Bladder microvascular endothelial cell (primary cell): ENCODE measurements around the gene PERM1. TPM values are rescaled to one million over a fixed set of nuclear protein-coding genes. Genes with fewer than 3 reads are reported as not detected.

Experiments
- total RNA-seq: library from RNA; depleted of rRNA; stranded (reverse); fragments of >200 nt; gene quantifications from 2 replicates; pipeline ENCODE4 v1.2.3, GENCODE V29; 2014

Gene PERM1, protein sequence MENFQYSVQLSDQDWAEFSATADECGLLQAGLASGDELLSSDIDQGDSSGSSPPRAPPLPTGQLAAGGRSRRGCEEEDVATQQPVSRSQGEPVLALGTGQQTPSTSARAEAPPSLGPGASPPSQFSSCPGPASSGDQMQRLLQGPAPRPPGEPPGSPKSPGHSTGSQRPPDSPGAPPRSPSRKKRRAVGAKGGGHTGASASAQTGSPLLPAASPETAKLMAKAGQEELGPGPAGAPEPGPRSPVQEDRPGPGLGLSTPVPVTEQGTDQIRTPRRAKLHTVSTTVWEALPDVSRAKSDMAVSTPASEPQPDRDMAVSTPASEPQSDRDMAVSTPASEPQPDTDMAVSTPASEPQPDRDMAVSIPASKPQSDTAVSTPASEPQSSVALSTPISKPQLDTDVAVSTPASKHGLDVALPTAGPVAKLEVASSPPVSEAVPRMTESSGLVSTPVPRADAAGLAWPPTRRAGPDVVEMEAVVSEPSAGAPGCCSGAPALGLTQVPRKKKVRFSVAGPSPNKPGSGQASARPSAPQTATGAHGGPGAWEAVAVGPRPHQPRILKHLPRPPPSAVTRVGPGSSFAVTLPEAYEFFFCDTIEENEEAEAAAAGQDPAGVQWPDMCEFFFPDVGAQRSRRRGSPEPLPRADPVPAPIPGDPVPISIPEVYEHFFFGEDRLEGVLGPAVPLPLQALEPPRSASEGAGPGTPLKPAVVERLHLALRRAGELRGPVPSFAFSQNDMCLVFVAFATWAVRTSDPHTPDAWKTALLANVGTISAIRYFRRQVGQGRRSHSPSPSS
- total RNA-seq: not detected in 2 replicates

DNA sequence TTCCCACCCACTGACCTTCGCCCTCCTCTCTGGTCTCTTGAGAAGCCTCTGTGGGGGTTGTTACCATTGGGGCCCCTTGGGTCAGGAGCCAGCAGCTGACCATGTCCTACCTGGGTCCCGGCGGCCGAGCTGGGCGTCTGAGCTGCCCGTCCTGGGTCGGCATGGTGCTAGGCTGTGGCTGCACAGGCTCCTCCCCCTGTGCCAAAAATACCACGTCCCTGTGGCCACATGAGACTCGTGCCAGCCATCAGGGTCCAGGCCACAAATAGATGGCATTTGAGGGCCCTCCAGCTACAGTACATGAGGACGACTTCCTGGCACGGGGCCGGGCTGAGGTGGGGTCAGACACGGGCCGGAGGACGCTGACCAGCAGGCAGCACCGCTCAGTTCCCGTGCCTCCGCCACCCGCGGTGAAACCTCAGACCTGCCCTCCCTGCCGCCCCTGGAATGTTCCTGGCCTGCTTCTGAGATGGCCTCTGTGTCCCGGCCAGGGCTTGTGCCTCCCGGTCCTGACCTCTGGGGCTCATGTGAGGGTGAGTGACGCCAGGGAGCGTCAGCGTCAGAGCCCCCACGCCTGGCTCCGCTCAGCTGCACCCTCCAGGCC, at the start of gene PERM1:
PERM1 (minus strand) TSS at position 139 of the 604 bp plus-strand sequence. CDS start 1,064 bp downstream, outside the sequence.

DNA sequence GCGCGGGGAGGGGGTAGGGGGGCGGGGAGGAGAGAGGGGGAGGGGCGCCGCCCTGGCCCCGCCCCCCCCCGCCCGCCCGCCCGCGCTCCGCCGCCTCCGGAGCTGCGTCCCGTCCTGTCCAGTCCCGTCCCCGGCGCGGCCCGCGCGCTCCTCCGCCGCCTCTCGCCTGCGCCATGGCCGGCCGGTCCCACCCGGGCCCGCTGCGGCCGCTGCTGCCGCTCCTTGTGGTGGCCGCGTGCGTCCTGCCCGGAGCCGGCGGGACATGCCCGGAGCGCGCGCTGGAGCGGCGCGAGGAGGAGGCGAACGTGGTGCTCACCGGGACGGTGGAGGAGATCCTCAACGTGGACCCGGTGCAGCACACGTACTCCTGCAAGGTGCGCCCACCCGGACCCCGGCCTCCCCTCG, 38.1 kb upstream of the PERM1 start, which contains the start of gene AGRN:
AGRN (plus strand) TSS at position 121 of the 405 bp plus-strand sequence; CDS start at position 174, 53 bp downstream.

DNA sequence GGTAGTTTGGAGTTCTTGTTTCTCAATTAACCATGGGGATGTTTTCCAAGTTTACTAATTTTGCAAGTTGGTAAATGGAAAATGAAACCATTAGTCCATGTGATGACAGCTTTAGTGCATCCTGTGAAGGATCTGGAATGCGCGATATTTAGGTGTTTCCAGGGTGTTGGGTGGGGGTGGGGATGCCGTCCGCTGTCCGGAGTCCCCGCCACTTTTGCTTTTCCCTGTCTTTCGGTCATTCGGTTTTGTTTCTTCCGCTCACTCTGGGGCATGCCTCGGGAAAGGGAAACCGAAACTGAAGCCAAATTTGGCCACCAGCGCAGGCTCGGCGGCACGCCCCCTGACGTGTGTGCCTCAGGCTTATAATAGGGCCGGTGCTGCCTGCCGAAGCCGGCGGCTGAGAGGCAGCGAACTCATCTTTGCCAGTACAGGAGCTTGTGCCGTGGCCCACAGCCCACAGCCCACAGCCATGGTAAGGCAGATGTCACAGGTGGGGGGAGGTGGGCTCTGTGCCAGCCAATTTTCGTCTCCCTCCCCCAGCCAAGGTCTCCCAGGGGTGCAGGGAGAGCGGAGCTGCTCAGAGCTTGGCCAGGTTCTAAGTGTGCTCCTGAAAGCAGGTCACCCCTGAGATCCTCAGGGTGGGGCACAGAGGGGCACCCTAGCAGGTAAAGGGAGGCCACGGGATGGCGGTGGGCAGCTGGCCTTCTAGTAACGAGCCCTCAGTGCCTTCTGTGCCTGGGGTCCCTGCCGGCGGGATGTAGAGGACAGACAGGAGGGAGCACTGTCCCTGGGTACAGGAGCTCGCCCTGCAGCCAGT, 31.4 kb upstream of the PERM1 start, which contains the start of gene ISG15:
ISG15 (plus strand) TSS at position 393 of the 817 bp plus-strand sequence; CDS start at position 470, 77 bp downstream.

DNA sequence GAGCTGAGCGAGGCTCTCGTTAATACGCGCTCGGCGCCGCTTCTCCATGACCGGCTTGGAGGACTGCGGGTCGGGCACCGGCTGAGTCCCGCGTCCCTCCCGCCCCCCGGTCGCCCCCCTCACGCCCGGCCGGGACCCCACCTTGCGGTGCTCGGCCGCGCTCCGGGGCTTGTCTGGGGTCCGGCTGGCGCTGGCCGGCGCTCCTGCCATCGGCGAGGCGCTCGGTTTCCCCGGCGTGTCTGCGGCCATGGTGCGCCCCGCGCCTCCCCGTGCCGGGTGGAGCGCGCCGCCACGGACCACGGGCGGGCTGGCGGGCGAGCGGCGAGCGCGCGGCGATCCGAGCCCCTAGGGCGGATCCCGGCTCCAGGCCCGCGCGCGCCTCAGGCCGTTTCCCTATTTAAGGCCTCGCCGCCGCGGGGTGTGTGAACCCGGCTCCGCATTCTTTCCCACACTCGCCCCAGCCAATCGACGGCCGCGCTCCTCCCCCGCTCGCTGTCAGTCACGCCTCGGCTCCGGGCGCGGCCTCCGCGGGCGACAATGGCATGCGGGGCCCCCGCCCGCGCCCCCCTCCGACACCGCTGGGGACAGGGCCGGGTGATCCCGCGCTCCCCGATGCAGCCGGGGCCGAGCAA, 17.9 kb upstream of the PERM1 start, which contains the start of gene HES4:
HES4 (minus strand) TSS at position 373 of the 632 bp plus-strand sequence; CDS start at position 249, 124 bp downstream.

DNA sequence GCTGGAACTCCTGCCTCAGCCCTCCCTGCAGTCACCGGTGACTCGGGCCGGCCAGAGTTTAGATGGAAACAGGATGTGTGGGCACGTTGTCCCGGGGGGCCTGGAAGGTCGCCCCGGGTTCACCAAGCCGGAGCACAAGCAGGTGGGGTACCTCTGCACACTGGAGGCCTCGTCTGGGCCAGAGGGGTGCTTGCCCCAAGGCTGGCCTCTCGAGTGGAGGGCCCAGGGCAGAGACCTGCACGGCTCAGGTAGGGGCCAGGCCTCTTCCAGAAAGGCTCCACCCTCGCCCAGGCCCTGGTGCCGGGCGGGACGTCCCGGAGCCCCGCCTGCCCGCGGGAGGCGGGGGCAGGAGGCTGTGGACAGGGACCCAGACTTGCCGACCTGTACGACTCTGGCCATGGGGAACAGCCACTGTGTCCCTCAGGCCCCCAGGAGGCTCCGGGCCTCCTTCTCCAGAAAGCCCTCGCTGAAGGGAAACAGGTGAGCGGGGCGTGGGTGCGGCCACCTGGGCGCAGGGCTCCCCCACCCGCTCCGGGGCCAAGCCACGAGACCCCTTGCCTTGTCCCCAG, 15.7 kb downstream of the PERM1 start, which contains the start of gene PLEKHN1:
PLEKHN1 (plus strand) TSS at position 348 of the 569 bp plus-strand sequence; CDS start at position 398, 50 bp downstream.

DNA sequence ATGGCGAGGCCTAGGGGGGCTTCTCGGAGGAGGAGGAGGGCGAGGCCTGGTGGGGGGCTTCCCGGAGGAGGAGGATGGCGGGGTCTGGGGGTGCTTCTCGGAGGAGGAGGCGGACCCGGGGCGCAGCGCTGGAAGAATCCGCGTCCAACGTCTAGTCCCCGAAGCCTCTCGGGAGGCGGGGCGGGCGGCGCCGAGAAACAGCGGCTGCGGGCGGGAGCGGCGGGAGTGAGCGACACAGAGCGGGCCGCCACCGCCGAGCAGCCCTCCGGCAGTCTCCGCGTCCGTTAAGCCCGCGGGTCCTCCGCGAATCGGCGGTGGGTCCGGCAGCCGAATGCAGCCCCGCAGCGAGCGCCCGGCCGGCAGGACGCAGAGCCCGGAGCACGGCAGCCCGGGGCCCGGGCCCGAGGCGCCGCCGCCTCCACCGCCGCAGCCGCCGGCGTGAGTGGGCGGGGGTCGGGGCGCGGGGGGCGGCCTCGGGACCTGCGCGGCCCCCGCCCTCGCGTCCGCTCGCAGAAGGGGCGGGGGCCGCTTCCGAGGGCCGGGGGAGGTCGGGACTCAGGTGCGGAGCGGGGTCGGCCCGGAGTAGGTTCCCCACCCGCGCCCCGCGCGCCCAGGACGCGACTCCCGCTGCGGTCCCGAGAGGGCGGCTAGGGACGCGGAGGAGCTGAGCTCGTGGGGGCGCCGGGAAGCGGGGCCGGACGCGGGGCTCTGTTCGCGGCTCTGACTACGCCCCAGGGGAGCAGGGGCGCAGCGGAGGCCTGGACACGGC, 21.3 kb downstream of the PERM1 start, which contains the start of gene KLHL17:
KLHL17 (plus strand) TSS at position 222 of the 769 bp plus-strand sequence; CDS start at position 332, 110 bp downstream.

DNA sequence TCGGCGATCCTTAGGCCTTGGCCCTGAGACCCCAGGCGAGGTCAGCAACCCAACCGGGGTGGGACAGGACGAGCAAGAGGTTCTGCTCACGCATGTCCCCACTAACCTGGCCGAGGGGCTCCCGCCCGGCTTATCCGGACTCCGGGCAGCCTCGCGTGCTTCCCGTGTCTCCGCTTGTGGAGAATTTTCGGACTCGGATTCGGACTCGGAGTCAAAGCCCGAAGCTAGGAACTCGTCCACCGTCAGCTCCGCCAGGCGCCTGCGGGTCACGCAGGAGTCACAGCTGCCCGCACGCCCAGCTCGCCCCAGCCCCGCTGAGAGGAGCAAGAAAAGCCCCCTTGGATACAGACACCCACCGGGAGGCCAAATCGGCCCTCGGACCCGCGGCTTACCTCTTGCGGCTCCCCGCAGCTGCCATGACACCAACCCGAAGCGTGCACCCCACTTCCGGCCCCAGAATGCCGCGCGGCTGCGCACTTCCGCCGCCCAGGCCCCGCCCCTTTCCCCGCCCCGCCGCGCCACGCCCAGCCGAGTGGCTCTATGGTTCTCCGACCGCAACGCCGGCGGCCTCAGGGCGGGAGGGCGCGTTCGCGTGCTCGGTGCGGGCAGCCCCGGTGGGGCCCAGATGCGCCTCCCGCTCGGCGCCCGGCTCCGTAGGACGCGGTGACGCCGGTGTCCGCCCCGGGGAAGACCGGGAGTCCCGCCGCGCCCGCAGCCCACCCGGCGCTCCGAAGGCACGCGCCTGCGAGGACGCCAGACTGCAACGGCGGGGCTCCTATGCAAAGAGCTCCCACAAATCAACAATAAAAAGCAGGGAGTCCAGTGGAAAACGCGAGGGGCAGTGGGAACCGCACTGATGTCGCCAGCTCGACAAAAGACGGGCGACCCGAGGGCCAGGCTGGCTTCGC, 22.8 kb downstream of the PERM1 start, which contains the start of gene NOC2L:
NOC2L (minus strand) TSS at position 434 of the 908 bp plus-strand sequence; CDS start at position 418, 16 bp downstream.

Other genes with a start within 250 kb of the PERM1 start
- not detected in 2 replicates for gene SAMD11, start 58.2 kb downstream of the PERM1 start, total RNA-seq
- gene NOC2L, start 22.8 kb downstream of the PERM1 start, total RNA-seq: 65.4 and 87.5 TPM in 2 replicates
- gene KLHL17, start 21.5 kb downstream of the PERM1 start, total RNA-seq: 3.7 and 8.5 TPM in 2 replicates
- gene PLEKHN1, start 15.6 kb downstream of the PERM1 start, total RNA-seq: 0.16 and 0.31 TPM in 2 replicates
- 19.6 and 32.3 TPM in 2 replicates for gene HES4, start 18.0 kb upstream of the PERM1 start, total RNA-seq
- 87.4 and 256 TPM in 2 replicates for gene ISG15, start 31.4 kb upstream of the PERM1 start, total RNA-seq
- 97.1 and 238 TPM in 2 replicates for gene AGRN, start 38.0 kb upstream of the PERM1 start, total RNA-seq
- gene RNF223, start 92.2 kb upstream of the PERM1 start, total RNA-seq: not detected in 2 replicates
- 6.2 and 9.3 TPM in 2 replicates for gene C1orf159, start 134.0 kb upstream of the PERM1 start, total RNA-seq
- not detected in 2 replicates for gene TTLL10, start 191.8 kb upstream of the PERM1 start, total RNA-seq
- 1.0 TPM in 1 of 2 replicates, not detected in the other for gene TNFRSF18, start 224.5 kb upstream of the PERM1 start, total RNA-seq
- 2.1 and 7.7 TPM in 2 replicates for gene TNFRSF4, start 232.1 kb upstream of the PERM1 start, total RNA-seq
- gene SDF4, start 249.9 kb upstream of the PERM1 start, total RNA-seq: 89.2 and 155 TPM in 2 replicates